Measurements from ENCODE around the gene ANKRD39.

The ANKRD39 gene

DNA sequence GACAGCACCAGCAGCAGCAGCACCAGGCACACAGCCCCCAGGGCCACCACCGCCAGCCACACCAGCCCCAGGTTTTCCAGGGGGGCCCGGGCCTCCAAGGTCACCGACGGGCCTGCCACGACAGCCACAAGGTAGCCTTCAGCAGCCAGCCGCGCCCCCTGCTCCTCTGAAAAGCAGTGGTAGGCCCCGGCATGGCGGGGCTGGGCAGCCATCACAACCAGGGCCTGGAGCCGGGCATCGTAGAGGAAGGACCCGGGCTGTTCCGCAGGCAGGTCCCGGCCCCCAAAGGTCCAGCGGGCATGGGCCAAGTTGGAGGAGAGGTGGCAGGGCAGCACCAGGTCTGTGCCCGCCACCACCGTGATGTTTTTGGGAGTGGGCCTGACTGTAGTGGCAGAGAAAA is 3.3 kb upstream of the ANKRD39 start:
- Mint-ChIP-seq H3K9me3 (no peaks in the 10 kb centered on the region), H3K4me3 (no peak overlapping the region), H3K4me1 (peaks cover 12% of the 10 kb centered on the region), H3K36me3 (no peaks in the 10 kb centered on the region), H3K27me3 (peaks cover 7% of the 10 kb centered on the region), H3K27ac (no peak overlapping the region)
- no peak for ATAC-seq (ENCODE audit: low read depth)
- no peak for DNase-seq (ENCODE audit: low spot score in 2 of 2)

DNA sequence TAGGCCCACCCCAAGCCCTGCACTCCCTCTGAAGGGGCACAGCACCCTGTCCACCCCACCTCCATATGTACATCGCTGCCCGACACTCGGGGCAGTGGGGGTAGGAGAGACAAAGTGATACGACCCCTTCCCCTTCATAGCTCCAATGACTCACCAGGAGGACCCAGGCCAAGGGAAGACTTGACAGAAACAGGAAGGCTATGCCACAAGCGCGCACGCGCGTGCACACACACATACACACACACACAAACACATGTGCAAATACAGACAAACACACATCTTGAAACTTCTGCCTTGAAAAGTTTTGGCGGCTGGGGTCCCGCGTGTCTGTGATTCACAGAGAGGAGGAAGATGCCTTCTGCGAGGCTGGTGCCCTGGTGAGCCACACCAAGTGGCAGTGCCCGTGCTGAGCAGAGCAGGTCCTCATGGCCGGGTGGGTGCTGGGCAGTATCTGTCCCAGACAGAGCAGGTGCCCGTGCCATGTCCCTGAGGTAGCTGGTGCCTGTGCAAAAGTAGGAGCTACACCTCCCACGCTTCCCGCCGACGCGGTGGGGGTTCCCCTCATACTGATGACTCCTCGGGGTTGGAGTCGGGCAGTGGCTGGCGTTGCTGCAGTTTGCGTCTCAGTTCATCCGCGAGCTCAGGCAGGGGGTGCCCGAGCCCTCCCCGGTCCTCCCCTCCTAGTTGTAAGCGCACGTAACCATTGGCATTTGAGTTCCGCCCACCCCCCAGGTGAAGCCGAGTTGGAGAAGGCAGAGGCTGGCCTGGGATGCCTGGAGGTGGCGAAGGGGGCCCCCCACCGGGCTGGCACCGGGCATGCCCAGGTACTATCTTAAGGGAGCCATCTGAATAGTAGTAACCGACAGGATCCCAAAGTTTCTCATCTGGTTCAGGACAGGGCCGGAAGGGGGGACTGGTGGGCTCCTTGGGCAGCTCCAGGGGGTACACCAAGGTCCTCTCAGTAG is 2.5 kb upstream of the ANKRD39 start:
- Mint-ChIP-seq H3K4me1 (peaks cover 12% of the 10 kb centered on the region), H3K4me3 (no peak overlapping the region), H3K9me3 (no peaks in the 10 kb centered on the region), H3K27ac (no peak overlapping the region), H3K36me3 (no peaks in the 10 kb centered on the region), H3K27me3 (peaks cover 2% of the 10 kb centered on the region)
- no peak for DNase-seq (ENCODE audit: low spot score in 2 of 2)
- ATAC-seq (ENCODE audit: low read depth) = no peak

DNA sequence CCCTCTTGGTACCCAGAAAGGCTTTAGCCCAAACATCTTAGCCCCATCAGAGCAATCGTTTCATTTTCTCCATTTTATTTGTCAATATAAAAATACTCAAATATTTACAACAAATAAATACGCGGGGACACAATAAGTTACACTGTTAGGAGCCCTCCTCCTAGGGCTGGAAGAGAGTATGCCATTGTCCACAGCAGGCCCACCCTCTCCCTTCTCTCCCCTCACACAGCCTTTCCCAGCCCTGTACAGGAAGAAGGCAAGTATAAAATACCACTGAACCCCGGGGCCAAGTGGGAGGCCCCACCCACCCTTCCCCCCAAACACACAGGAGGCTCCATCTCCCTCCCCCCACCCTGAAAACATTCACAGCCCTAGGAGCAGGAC is 1.9 kb upstream of the ANKRD39 start:
- Mint-ChIP-seq H3K27me3 (peaks cover 1% of the 10 kb centered on the region), H3K36me3 (peaks cover 2% of the 10 kb centered on the region), H3K4me3 (peak overlapping the region; percentile 95), H3K4me1 (peaks cover 16% of the 10 kb centered on the region), H3K9me3 (no peaks in the 10 kb centered on the region), H3K27ac (no peak overlapping the region)
- DNase-seq (ENCODE audit: low spot score in 2 of 2) (no peak), ATAC-seq (ENCODE audit: low read depth) (no peak)

DNA sequence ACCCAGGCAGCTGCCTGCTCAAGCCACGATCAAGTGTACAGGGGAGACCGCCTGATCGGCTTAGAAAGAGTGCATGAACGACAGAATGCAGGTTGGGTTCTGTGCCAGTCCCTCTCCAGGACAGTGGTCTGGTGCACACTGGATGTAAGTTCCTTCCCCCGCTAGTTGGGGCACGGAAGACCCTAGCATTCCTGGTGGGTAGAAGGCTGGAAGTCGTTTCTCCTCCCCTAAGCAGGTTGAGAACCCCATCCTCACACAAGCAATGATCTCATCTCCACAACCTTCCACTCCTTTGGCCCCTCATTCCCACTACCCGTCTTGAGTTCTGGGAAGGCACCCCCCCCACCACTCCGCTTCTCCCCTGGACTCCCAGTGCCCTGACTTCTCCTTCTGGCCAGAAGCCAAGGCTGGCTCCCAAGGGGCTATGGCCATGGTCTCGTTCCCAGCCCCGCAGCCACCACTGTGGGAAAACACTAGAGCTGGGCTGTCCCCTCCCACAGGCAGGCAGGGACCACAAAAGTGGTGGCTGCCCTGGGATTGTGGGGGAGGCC is 1.4 kb upstream of the ANKRD39 start:
- peak overlapping the region; percentile 95 for H3K4me3 Mint-ChIP-seq
- H3K9me3 Mint-ChIP-seq = no peaks in the 10 kb centered on the region
- peak overlapping the region; percentile 31 for H3K27ac Mint-ChIP-seq
- peaks cover 16% of the 10 kb centered on the region for H3K4me1 Mint-ChIP-seq
- H3K27me3 Mint-ChIP-seq = peaks cover 1% of the 10 kb centered on the region
- peaks cover 2% of the 10 kb centered on the region for H3K36me3 Mint-ChIP-seq
- no peak for DNase-seq (ENCODE audit: low spot score in 2 of 2)
- no peak for ATAC-seq (ENCODE audit: low read depth)

DNA sequence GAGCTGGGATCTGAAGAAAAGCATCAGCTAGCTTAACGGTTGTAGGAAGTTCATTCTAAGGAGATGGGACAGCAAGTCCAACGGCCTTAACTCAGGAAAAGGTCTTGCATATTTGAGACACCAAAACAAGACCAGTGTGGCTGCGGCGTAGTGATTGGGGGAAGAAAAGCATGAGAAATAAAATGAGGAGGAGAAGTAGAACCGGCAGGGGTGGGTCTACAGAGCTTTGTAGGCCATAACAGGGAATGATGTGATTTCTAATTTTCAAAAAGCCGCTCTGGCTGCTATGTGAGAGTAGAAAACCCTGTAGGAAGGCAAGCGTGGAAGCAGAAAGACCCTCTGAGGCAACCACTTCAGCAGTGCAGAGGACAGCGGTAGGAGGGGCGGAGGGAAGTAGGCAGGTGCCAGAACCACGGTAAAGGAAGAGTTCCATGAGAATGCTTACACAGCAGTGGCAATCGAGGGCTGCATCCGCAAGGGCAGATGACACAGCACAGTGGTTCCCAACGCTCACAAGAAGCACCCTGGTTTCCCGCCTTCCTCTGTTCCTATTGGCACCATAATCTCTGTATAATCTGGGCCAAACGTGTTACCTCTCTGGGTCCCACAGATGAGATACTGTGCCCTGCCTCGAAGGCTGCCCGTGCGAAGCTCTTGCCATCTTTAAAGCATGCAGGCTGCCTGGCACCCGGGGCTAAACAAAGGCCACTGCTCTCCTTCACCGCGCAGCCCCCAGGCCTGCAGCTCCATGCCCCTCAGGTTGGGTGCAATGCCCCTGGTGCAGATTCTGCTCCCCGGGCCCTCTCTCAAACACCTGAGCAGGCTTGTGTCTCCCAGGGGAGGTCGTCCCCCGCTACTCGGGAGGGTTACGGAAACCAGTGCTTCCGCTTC is 795 bp downstream of the ANKRD39 start:
- H3K27ac Mint-ChIP-seq = peak overlapping the region; percentile 89

DNA sequence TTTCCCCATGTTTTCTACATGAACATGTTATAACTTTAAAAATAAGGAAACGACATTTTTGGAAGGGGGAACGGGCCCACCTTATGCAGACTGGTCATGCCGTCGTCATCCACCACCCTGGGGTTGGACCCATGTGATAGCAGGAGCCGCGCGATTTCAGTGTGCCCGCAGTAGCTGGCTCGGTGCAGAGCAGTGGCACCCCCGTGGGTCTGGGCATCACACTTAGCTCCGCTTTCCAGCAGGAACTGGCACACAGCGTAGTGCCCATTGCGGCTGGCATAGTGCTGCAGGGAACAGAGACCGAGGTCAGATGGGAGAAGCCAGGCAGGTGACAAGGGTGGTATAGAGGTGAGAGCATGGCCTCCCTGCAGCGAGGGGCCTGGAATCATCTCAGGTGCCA is 4.5 kb downstream of the ANKRD39 start:
- no peak for ATAC-seq (ENCODE audit: low read depth)
- no peak for DNase-seq (ENCODE audit: low spot score in 2 of 2)
- no peaks in the 10 kb centered on the region for H3K9me3 Mint-ChIP-seq
- H3K27ac Mint-ChIP-seq = no peak overlapping the region
- H3K27me3 Mint-ChIP-seq = no peaks in the 10 kb centered on the region
- H3K4me1 Mint-ChIP-seq = peaks cover 16% of the 10 kb centered on the region
- H3K4me3 Mint-ChIP-seq = no peak overlapping the region
- H3K36me3 Mint-ChIP-seq = peaks cover 13% of the 10 kb centered on the region

More for the DNA sequence above, 795 bp downstream of the ANKRD39 start:
- Mint-ChIP-seq H3K27me3 (no peaks in the 10 kb centered on the region), H3K9me3 (no peaks in the 10 kb centered on the region), H3K36me3 (peaks cover 8% of the 10 kb centered on the region), H3K4me1 (peaks cover 16% of the 10 kb centered on the region), H3K4me3 (peak overlapping the region; percentile 95)
- ATAC-seq (ENCODE audit: low read depth) (no peak), DNase-seq (ENCODE audit: low spot score in 2 of 2) (peak in 1 of 2 donors; percentile 49)

DNA sequence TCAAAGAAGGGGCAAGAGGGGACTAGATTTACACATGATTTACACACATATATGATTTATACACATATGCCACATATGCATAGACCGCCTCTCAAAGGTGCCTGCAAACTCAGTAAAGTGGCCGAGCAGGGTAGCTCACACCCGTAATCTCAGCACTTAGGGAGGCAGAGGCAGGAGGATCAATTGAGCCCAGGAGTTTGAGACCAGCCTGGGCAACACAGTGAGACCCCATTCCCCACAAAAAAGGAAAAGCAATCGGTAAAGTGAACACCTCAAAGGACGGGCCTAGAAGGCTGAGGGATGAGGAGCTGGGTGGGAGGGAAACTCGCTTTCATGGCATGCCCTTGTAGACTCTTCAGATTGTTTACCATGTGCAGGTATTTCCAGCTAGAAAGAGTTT is 5.1 kb downstream of the ANKRD39 start:
- Mint-ChIP-seq H3K27ac (no peak overlapping the region), H3K9me3 (no peaks in the 10 kb centered on the region), H3K4me3 (no peak overlapping the region), H3K27me3 (no peaks in the 10 kb centered on the region), H3K36me3 (peaks cover 14% of the 10 kb centered on the region), H3K4me1 (peaks cover 15% of the 10 kb centered on the region)
- DNase-seq (ENCODE audit: low spot score in 2 of 2) = no peak
- no peak for ATAC-seq (ENCODE audit: low read depth)

DNA sequence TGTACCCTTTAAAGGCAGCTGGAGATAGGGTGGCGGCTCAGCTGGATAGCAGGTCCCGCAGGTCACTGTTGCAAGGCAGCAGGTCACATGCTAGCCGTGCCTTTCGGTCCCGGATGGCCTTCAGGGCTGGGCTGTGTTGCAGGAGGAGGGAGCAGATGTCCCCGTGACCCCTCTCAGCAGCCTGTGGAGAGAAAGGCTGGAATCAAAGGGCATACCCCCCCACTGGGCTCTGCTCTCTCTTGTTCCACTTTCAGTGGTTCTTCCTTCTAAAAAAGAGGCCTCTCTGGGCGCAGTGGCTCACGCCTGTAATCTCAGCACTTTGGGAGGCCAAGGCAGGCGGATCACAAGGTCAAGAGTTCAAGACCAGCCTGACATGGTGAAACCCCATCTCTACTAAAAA is 9.6 kb downstream of the ANKRD39 start:
- Mint-ChIP-seq H3K4me3 (no peak overlapping the region), H3K9me3 (no peaks in the 10 kb centered on the region), H3K36me3 (peaks cover 14% of the 10 kb centered on the region), H3K4me1 (peaks cover 2% of the 10 kb centered on the region), H3K27ac (no peak overlapping the region), H3K27me3 (no peaks in the 10 kb centered on the region)
- no peak for ATAC-seq (ENCODE audit: low read depth)
- no peak for DNase-seq (ENCODE audit: low spot score in 2 of 2)

DNA sequence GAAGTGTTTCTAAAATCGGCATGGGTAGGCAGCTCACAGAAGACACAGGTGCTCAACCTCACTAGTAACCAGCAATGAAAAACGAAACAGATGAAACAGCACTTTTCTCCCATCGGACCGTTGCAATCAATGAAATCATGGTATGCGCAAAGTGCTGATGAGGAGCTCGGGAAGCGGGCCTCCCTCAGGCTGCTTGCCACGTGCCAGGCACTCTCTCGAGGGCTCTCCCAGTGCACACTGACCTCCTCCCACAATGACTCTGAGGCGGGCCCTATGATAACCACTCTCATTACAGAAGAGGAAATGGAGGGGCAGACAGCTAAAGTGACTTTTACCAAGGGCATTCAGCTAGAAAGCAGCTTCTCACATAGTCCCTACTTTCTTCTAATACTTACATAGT is 10.2 kb downstream of the ANKRD39 start:
- no peaks in the 10 kb centered on the region for H3K27me3 Mint-ChIP-seq
- ATAC-seq (ENCODE audit: low read depth) (no peak), DNase-seq (ENCODE audit: low spot score in 2 of 2) (no peak)
- peaks cover 11% of the 10 kb centered on the region for H3K36me3 Mint-ChIP-seq
- peaks cover 5% of the 10 kb centered on the region for H3K4me1 Mint-ChIP-seq
- no peak overlapping the region for H3K4me3 Mint-ChIP-seq
- H3K27ac Mint-ChIP-seq = no peak overlapping the region
- H3K9me3 Mint-ChIP-seq = no peaks in the 10 kb centered on the region

DNA sequence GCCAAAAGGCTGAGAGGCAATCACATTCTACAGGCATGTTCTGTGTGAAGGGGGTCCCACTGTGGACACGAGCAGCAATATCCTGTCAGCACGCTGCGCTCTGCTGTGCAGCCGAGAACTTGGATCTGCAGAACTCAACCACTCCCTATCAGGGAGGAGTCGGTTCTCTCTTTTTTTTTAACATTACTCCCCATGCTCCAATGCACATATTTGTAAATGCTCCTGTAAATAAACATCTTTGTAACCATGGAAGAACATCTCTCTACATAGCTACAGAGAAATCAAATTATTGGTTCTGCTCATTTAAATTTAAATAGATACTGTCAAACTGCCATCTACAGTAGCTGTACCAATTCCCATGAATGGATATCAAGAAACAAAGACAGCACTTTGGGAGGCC is 11.0 kb downstream of the ANKRD39 start:
- Mint-ChIP-seq H3K27me3 (no peaks in the 10 kb centered on the region), H3K9me3 (no peaks in the 10 kb centered on the region), H3K27ac (no peak overlapping the region), H3K36me3 (peaks cover 11% of the 10 kb centered on the region), H3K4me3 (no peak overlapping the region), H3K4me1 (peaks cover 5% of the 10 kb centered on the region)
- ATAC-seq (ENCODE audit: low read depth) = no peak
- no peak for DNase-seq (ENCODE audit: low spot score in 2 of 2)

DNA sequence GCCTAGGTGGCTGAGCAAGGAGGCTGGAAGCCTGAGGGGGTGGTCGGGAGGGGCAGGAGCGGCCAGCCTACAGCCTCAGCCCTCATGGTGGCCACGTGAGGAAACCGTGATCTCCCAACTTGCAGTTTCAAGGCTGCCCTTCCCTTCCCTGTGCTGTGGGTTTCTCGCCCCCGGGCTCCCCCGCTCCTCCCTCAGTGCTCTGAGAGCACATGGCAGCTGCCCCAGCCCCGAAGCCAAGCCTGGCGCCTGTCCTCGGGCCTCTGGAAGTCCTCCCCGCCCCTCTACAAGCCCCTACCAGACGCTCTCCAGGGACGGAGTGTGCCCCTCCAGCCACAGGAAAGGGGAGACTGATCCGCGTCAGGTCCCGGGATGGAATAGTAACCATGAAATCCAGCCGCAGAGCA is 13.4 kb downstream of the ANKRD39 start:
- H3K27ac Mint-ChIP-seq = no peak overlapping the region
- ATAC-seq (ENCODE audit: low read depth) = no peak
- H3K36me3 Mint-ChIP-seq = peaks cover 8% of the 10 kb centered on the region
- H3K27me3 Mint-ChIP-seq = no peaks in the 10 kb centered on the region
- DNase-seq (ENCODE audit: low spot score in 2 of 2) = no peak
- H3K9me3 Mint-ChIP-seq = no peaks in the 10 kb centered on the region
- H3K4me3 Mint-ChIP-seq = no peak overlapping the region
- H3K4me1 Mint-ChIP-seq = peaks cover 9% of the 10 kb centered on the region

DNA sequence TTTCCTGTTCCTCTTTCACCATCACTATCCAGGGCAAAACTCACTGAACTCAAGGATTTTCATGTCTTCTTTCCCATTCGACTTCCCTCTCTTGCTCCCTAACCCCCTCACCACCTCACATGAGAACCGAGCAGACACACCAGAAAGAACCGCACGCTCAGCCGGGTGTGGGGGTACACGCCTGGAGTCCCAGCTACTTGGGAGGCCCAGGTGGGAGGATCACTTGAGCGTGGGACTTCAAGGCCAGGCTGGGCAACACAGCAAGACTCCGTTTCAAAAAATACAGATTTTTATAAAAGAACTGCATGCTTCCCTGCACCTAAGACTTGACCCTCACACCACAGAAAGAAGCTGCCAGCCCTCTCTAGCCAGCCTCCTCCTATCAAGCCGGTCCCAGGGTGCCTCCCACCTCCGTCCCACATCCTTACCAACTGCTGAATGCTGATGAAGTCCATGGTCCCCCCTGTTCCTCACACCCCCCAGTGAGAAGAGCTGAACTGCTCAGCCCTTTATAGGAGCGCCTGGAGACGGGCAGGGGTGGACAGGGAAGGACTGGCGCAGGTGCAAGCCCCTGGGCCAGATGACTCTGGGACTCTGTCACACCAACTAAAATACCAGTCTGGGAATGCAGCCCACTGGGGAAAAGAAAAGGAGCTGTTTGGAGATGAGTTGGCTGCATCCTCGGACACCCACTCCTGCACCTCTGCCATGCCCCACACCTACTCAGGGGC is 14.1 kb downstream of the ANKRD39 start, which contains the start of gene ANKRD23:
TSS of gene ANKRD23 (minus strand) at position 484 of the 731 bp plus-strand sequence. CDS start at position 455, 29 bp downstream.
- peaks cover 8% of the 10 kb centered on the region for H3K36me3 Mint-ChIP-seq
- peaks cover 12% of the 10 kb centered on the region for H3K4me1 Mint-ChIP-seq
- no peak within 1 kb of the TSS for H3K27ac Mint-ChIP-seq
- no peak for DNase-seq (ENCODE audit: low spot score in 2 of 2)
- H3K9me3 Mint-ChIP-seq = no peaks in the 10 kb centered on the region
- ATAC-seq (ENCODE audit: low read depth) = no peak
- H3K4me3 Mint-ChIP-seq = no peak within 1 kb of the TSS
- H3K27me3 Mint-ChIP-seq = no peaks in the 10 kb centered on the region

DNA sequence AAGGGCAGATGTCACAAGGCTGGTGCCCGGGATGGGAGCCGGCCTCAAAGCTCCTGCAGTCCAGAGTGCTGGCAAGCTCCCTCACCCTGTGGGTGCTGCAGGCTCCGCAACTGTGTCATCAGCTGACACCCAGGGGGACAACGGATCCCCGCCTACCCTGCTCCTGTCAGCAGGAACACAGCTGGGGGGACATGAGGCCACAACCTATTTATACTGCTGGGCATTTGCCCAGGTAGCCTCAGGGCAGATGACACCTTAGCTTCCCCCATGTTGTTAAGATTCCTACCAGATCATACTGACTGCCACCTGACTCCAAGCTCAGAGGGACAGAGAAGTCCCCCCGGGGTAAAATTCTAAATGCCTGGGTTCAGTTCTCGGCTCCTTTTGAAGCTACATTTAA is 15.2 kb downstream of the ANKRD39 start:
- no peak overlapping the region for H3K4me3 Mint-ChIP-seq
- H3K4me1 Mint-ChIP-seq = peaks cover 12% of the 10 kb centered on the region
- DNase-seq (ENCODE audit: low spot score in 2 of 2) (no peak), ATAC-seq (ENCODE audit: low read depth) (no peak)
- no peaks in the 10 kb centered on the region for H3K27me3 Mint-ChIP-seq
- H3K9me3 Mint-ChIP-seq = no peaks in the 10 kb centered on the region
- H3K36me3 Mint-ChIP-seq = peaks cover 4% of the 10 kb centered on the region
- no peak overlapping the region for H3K27ac Mint-ChIP-seq
